Natural killer cell (primary cell): Measurements from ENCODE around the gene MAP2K4. TPM values are rescaled to one million over a fixed set of nuclear protein-coding genes. Genes with fewer than 3 reads are reported as not detected.

ENCODE experiments used
- ATAC-seq, 3 donors: fragments of 150-1000 bp in 2 of 3; fragments of 200-7000 bp in 1 of 3; cut with Tn5 transposase; 1 replicate in 1 of 3; 2 replicates in 2 of 3; pipeline ENCODE4 v1.10.0; 2021; ENCODE audit warnings: mild to moderate bottlenecking in 2 of 3, moderate library complexity in 2 of 3
- DNase-seq, 2 donors: peaks; one replicate each; pipeline versions ENCODE4 v3.0.0 to v3.0.0-alpha.2; 2013 to 2021; ENCODE audit warnings: mixed read lengths in 1 of 2
- H3K27ac ChIP-seq: one replicate; pipeline ENCODE4 v1.5.1; 2013; ENCODE audit warnings: mild to moderate bottlenecking, low read length
- H3K27me3 ChIP-seq: one replicate; pipeline ENCODE4 v1.6.1; 2013; ENCODE audit warnings: low read length; ENCODE audit not compliant: control insufficient read depth, insufficient read depth
- H3K36me3 ChIP-seq: one replicate; pipeline ENCODE4 v1.6.1; 2013; ENCODE audit warnings: low read length; ENCODE audit not compliant: control insufficient read depth, insufficient read depth
- H3K4me1 ChIP-seq: one replicate; pipeline ENCODE4 v1.6.1; 2013; ENCODE audit warnings: low read length; ENCODE audit not compliant: control insufficient read depth, insufficient read depth
- H3K4me3 ChIP-seq: one replicate; pipeline ENCODE4 v1.5.1; 2013; ENCODE audit warnings: low read length
- H3K9me3 ChIP-seq: one replicate; pipeline ENCODE4 v1.6.1; 2013; ENCODE audit warnings: low read length; ENCODE audit not compliant: control insufficient read depth, insufficient read depth
- H3K27ac Mint-ChIP-seq, 2 donors: one replicate each; pipeline ENCODE4 v1.8.0; 2022; ENCODE audit warnings: mild to moderate bottlenecking in 2 of 2, mixed read lengths in 2 of 2, moderate library complexity in 1 of 2
- H3K27me3 Mint-ChIP-seq, 2 donors: one replicate each; pipeline ENCODE4 v1.8.0; 2022; ENCODE audit warnings: low read depth in 2 of 2, mixed read lengths in 2 of 2
- H3K36me3 Mint-ChIP-seq: one replicate; pipeline ENCODE4 v1.8.0; 2022; ENCODE audit warnings: mixed read lengths
- H3K4me1 Mint-ChIP-seq, 2 donors: one replicate each; pipeline ENCODE4 v1.8.0; 2022; ENCODE audit warnings: mixed read lengths in 2 of 2
- H3K4me3 Mint-ChIP-seq: one replicate; pipeline ENCODE4 v1.8.0; 2022; ENCODE audit warnings: mild to moderate bottlenecking, moderate library complexity, mixed read lengths
- H3K9me3 Mint-ChIP-seq, 2 donors: one replicate each; pipeline ENCODE4 v1.8.0; 2022; ENCODE audit warnings: mixed read lengths in 2 of 2
- CTCF ChIP-seq: fragments of 200-600 bp; IDR thresholded peaks from one replicate; pipeline ENCODE4 v1.8.0; 2022; ENCODE audit warnings: antibody characterized with exemption
- WGBS: methylation state at CpG from one replicate; pipeline ENCODE4 v1.1.7; 2013; ENCODE audit warnings: missing lambda C conversion rate; ENCODE audit not compliant: insufficient coverage; 5-methylcytosine and 5-hydroxymethylcytosine counted together
- intact Hi-C: fragments of 100-400 bp; cut with micrococcal nuclease; formaldehyde crosslinking; loops from one replicate; pipeline ENCODE4 v1.14.2; 2022
- total RNA-seq, 4 donors: library from RNA; stranded (reverse); fragments of 120-200 nt in 1 of 4; gene quantifications; one replicate each; pipeline versions ENCODE4 v1.2.3 to v1.2.4, GENCODE V29; 2013 to 2022

Gene MAP2K4
- total RNA-seq, 3 donors from 2014 or later (not counting 1 experiment from before 2014, with no cell fraction given) = 30.1 to 35.0 (median 33.7) TPM

GRCh38 chr17:12024327-12024726 is 3.6 kb downstream of the MAP2K4 start:
- Histone ChIP-seq H3K4me3 (no peak overlapping the region), H3K4me1 (peaks cover 10% of the 10 kb centered on the region), H3K9me3 (no peaks in the 10 kb centered on the region), H3K27ac (no peak overlapping the region), H3K27me3 (no peaks in the 10 kb centered on the region), H3K36me3 (no peaks in the 10 kb centered on the region)
- intact Hi-C loops = no loop called here
- Mint-ChIP-seq H3K27ac (no peak overlapping the region), H3K9me3 (no peaks in the 10 kb centered on the region), H3K4me3 (no peak overlapping the region), H3K4me1 (peaks cover 79 to 84% of the 10 kb centered on the region in 2 donors), H3K27me3 (no peaks in the 10 kb centered on the region), H3K36me3 (no peaks in the 10 kb centered on the region)
- ATAC-seq (no peak), DNase-seq (no peak)
- TF ChIP-seq CTCF = no peak
- no CpG with 5 or more reads among the region's 1 CpG for WGBS

GRCh38 chr17:12027658-12028057 is 7.0 kb downstream of the MAP2K4 start:
- H3K4me3 ChIP-seq = no peak overlapping the region
- 100% methylated on average over 1 of the region's 1 CpG for WGBS
- peaks cover 71 to 83% of the 10 kb centered on the region in 2 donors for H3K4me1 Mint-ChIP-seq
- no peak overlapping the region for H3K27ac Mint-ChIP-seq
- H3K9me3 ChIP-seq = no peaks in the 10 kb centered on the region
- H3K27ac ChIP-seq = no peak overlapping the region
- no peak for TF ChIP-seq CTCF
- H3K4me3 Mint-ChIP-seq = no peak overlapping the region
- ATAC-seq (no peak), DNase-seq (no peak)
- intact Hi-C loops = no loop called here
- H3K9me3 Mint-ChIP-seq = no peaks in the 10 kb centered on the region
- no peaks in the 10 kb centered on the region for H3K27me3 Mint-ChIP-seq
- H3K27me3 ChIP-seq = no peaks in the 10 kb centered on the region
- H3K4me1 ChIP-seq = no peaks in the 10 kb centered on the region
- no peaks in the 10 kb centered on the region for H3K36me3 Mint-ChIP-seq
- H3K36me3 ChIP-seq = no peaks in the 10 kb centered on the region

- WGBS = 100% methylated on average over 2 of the region's 2 CpGs
- no peak overlapping the region for H3K4me3 ChIP-seq
- H3K27me3 ChIP-seq = no peaks in the 10 kb centered on the region
- Mint-ChIP-seq H3K9me3 (no peaks in the 10 kb centered on the region), H3K27me3 (no peaks in the 10 kb centered on the region), H3K4me1 (peaks cover 62 to 74% of the 10 kb centered on the region in 2 donors), H3K36me3 (no peaks in the 10 kb centered on the region), H3K27ac (no peak overlapping the region), H3K4me3 (no peak overlapping the region)
- H3K27ac ChIP-seq = no peak overlapping the region
- H3K9me3 ChIP-seq = no peaks in the 10 kb centered on the region
- intact Hi-C loops = no loop called here
- DNase-seq = no peak
- no peaks in the 10 kb centered on the region for H3K36me3 ChIP-seq
- no peaks in the 10 kb centered on the region for H3K4me1 ChIP-seq
- ATAC-seq = no peak
- TF ChIP-seq CTCF = no peak
These were observed 7.9 kb downstream of the MAP2K4 start for GRCh38 chr17:12028611-12029010.

GRCh38 chr17:12034538-12034937 is 13.9 kb downstream of the MAP2K4 start:
- Mint-ChIP-seq H3K4me3 (no peak overlapping the region), H3K9me3 (no peaks in the 10 kb centered on the region), H3K27ac (no peak overlapping the region), H3K4me1 (peaks cover 42 to 44% of the 10 kb centered on the region in 2 donors), H3K27me3 (no peaks in the 10 kb centered on the region), H3K36me3 (no peaks in the 10 kb centered on the region)
- Histone ChIP-seq H3K27me3 (no peaks in the 10 kb centered on the region), H3K36me3 (no peaks in the 10 kb centered on the region), H3K27ac (no peak overlapping the region), H3K9me3 (no peaks in the 10 kb centered on the region), H3K4me1 (no peaks in the 10 kb centered on the region), H3K4me3 (no peak overlapping the region)
- no peak for TF ChIP-seq CTCF
- 98% methylated on average over 4 of the region's 4 CpGs for whole genome bisulfite sequencing
- ATAC-seq (no peak), DNase-seq (no peak)
- intact Hi-C loops = no loop called here
